Activated CD8-positive, alpha-beta memory T cell treated with anti-CD3 and anti-CD28 coated beads, Interleukin-2, amount 50 U/mL, for 1 hour (primary cell): ENCODE results near the gene TWF1.
"Not testable (repeated sequence)": the region's sequence is repeated elsewhere in the genome, so short reads cannot be mapped to it uniquely, and the experiment has no call there.

Experiments used
- DNase-seq: peaks from one replicate; pipeline ENCODE4 v3.0.0-alpha.2; 2020; ENCODE audit errors: extremely low read depth

TWF1 gene

GRCh38 chr12:43805149-43805859, 813 bp downstream of the TWF1 start:
- no peak for DNase-seq

- DNase-seq = no peak
These were observed 8.4 kb downstream of the TWF1 start for GRCh38 chr12:43797561-43798217.

GRCh38 chr12:43795716-43796280, 10.3 kb downstream of the TWF1 start:
- DNase-seq = no peak

DNA sequence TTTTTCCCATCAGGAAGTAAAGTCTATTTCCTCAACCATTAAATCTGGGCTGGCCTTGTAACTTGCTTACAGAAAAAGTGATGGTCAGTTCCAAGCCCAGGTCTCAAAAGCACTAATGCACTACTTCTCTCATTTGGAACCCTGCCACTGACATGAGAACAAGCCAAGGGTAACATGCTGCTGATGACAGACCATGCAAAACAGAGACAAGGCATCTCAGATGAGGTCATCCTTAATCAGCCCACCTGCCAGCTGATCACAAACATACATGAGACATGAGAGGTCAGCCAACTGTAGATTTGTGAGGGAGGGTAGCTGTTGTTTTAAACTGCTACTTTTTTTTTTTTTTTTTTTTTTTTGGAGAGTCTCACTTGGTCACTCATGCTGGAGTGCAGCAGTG, 16.2 kb downstream of the TWF1 start:
- DNase-seq = no peak

- DNase-seq = no peak
These were observed 19.0 kb downstream of the TWF1 start for GRCh38 chr12:43786899-43787693.

- no peak for DNase-seq
These were observed 29.6 kb downstream of the TWF1 start for GRCh38 chr12:43776498-43776897.

DNA sequence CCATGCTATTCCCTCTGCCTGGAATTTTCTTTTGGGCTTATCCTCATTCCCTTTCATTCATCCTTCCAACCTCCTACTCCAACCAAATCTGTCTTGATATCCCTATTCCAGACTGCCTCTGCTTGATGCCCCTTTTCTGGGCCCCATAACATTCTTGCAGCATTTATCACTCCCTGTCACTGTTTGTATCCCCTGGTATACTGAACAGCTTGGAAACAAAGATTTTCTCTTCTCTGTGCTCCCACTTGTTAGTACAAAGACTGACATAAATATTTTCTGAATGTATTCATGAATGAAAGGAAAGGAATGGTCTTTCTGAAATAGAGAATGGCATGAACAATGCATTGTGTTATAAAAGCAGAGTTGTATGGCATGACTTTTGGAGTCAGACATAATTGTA, 39.8 kb downstream of the TWF1 start:
- DNase-seq = no peak

DNA sequence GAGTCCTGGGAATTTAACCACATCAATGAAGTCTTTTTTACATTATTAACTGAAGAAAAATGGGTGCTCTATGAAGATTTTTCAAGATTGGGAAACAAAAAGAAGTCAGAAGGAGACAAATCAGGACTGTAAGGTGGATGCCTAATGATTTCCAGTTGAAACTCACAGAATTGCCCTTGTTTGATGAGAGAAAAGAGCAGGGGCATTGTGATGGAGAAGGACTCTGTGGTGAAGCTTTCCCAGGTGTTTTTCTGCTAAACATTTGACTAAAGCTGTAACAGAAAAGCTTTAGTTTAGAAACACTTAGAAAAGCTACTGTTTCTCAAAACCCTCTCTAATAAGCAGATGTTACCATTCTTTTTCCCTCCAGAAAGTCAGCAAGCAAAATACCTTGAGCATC, 41.6 kb downstream of the TWF1 start:
- no peak for DNase-seq

- DNase-seq = no peak
These were observed 42.3 kb downstream of the TWF1 start for GRCh38 chr12:43763769-43764168.

DNA sequence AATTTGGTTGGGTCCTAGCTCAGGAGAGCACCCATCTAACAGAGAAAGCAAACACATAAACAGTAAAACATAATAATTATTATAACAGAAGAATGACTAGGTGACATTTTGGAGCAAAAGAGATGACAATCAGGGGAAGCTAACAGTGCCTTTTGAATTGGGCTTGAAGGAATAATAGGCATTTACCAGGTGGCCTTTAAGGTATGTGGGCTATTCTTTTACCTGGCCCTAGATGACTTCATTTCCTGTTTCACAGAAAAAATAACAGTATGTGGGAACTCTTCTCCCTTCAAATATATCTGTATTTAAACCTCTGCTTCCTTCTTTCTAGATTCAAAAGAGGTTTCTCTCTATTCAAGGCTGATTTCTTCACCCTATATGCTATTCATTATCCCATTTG, 43.5 kb downstream of the TWF1 start:
- DNase-seq = no peak

DNA sequence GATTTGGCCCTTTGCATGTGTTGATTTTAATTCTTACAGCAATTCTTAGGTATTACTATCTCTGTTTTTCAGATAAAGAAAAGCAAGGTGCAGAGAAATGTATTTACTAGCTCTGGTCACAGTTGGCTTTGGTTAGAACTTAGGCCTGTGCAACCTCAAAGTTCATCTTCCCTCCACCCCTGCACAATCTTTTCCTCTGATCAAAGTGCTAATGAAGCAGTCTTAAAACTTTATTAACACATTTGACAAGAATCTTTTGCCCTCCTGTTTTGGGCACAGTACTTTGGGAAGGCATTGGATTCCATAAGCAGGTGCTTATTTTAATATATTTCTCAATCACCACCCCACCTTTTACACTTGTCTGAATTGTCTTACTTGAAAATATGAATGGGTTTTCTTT, 44.6 kb downstream of the TWF1 start:
- DNase-seq = no peak

DNA sequence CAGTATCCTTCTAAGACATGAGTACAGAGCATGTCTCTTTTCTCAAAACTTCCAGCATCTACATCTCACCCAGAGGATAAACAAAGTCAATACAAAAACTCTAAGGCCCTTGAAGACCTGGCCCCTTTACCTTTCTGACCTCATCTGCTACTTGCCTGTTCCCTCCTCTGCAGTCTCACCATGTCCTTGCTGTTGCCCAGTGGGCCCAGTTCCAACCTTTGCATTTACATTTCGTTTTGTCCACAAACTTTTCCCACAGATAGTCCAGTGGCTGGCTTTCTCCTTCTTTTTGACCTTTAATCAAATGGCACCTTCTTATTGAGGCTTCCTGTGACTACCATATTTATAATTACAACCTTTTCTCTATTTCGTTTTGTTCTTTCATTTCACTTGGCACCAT, 45.7 kb downstream of the TWF1 start:
- no peak for DNase-seq

- peak; percentile 92 for DNase-seq
These were observed 47.2 kb downstream of the TWF1 start, which contains the start of the genes IRAK4 and PUS7L for GRCh38 chr12:43758728-43759563. TSS of gene IRAK4 (plus strand) at chr12:43758951. CDS start at chr12:43768112, 9,161 bp downstream. TSS of gene PUS7L (minus strand) at chr12:43758790. CDS start at chr12:43755245, 3,545 bp downstream.

- no peak for DNase-seq
These were observed 47.8 kb downstream of the TWF1 start for GRCh38 chr12:43758247-43758727.

GRCh38 chr12:43754015-43754414, 52.1 kb downstream of the TWF1 start:
- no peak for DNase-seq

DNA sequence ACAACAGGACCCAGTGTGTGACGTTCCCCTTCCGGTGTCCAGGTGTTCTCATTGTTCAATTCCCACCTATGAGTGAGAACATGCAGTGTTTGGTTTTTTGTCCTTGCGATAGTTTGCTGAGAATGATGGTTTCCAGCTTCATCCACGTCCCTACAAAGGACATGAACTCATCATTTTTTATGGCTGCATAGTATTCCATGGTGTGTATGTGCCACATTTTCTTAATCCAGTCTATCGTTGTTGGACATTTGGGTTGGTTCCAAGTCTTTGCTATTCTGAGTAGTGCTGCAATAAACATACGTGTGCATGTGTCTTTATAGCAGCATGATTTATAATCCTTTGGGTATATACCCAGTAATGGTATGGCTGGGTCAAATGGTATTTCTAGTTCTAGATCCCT, 54.8 kb downstream of the TWF1 start:
- not testable (repeated sequence) for DNase-seq

GRCh38 chr12:43750814-43751213, 55.3 kb downstream of the TWF1 start:
- DNase-seq = no peak

DNA sequence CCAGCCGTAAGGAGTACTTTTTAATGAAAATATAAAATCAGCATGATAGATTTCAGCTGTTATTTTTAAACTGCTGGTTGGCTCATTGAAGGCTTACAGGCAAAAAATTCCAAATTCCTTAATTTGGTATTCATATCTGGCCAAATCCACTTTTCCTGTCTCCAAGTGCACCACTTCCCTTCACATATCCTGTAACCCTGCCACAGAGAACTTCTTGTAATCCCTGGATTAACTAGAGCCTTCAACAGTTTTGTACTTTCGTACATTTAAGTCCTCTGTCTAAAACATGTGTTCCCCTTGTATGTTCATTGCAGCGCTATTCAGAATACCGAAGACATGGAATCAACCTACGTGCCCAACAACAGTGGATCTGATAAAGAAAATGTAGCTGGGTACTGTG, 57.1 kb downstream of the TWF1 start:
- no peak for DNase-seq

GRCh38 chr12:43744826-43745225, 61.3 kb downstream of the TWF1 start:
- DNase-seq = no peak
